IMR-90 (cell line): ENCODE measurements around the gene NEURL1.

Experiments
- CEBPB ChIP-seq: IDR thresholded peaks from 2 replicates; pipeline ENCODE4 v1.6.1; 2012; ENCODE audit warnings: low read depth, low read length, improper control_type of control experiment
- CTCF ChIP-seq: conservative IDR thresholded peaks from 2 replicates; pipeline ENCODE4 v1.5.1; 2012; ENCODE audit warnings: mild to moderate bottlenecking, low read depth, low read length, improper control_type of control experiment
- MAZ ChIP-seq: IDR thresholded peaks from 2 replicates; pipeline ENCODE4 v1.6.1; 2012; ENCODE audit warnings: low read depth, mild to moderate bottlenecking, low read length, improper control_type of control experiment, moderate library complexity, borderline replicate concordance
- MXI1 ChIP-seq: IDR thresholded peaks from 2 replicates; pipeline ENCODE4 v1.6.1; 2012; ENCODE audit warnings: low read depth, mild to moderate bottlenecking, low read length, moderate library complexity, borderline replicate concordance
- POLR2A ChIP-seq: IDR thresholded peaks from 2 replicates; pipeline ENCODE4 v1.6.1; 2012; ENCODE audit warnings: mild to moderate bottlenecking, low read depth, low read length
- RAD21 ChIP-seq: IDR thresholded peaks from 2 replicates; pipeline ENCODE4 v1.6.1; 2012; ENCODE audit warnings: low read length, improper control_type of control experiment
- RCOR1 ChIP-seq: IDR thresholded peaks from 2 replicates; pipeline ENCODE4 v1.6.1; 2012; ENCODE audit warnings: mild to moderate bottlenecking, low read length, improper control_type of control experiment; ENCODE audit not compliant: insufficient replicate concordance
- RFX5 ChIP-seq: IDR thresholded peaks from 2 replicates; pipeline ENCODE4 v1.8.0; 2012; ENCODE audit warnings: low read depth, mild to moderate bottlenecking, low read length, moderate library complexity
- SMC3 ChIP-seq: fragments of 150-350 bp; IDR thresholded peaks from 2 replicates; pipeline ENCODE4 v1.6.1; 2016; ENCODE audit warnings: low read depth, mild to moderate bottlenecking, antibody characterized with exemption, low read length, moderate library complexity

GRCh38 chr10:103493916-103494877 lies 692 bp downstream of the NEURL1 start:
- TF ChIP-seq RFX5 = no peak
- TF ChIP-seq CTCF = no peak
- TF ChIP-seq SMC3 = no peak
- TF ChIP-seq RAD21 = no peak
- no peak for TF ChIP-seq POLR2A
- TF ChIP-seq CEBPB = no peak
- no peak for TF ChIP-seq RCOR1
- no peak for TF ChIP-seq MXI1
- no peak for TF ChIP-seq MAZ
